H1 (cell line): ENCODE results near the gene SAMD4A. TPM values are rescaled to one million over a fixed set of nuclear protein-coding genes. Genes with fewer than 3 reads are reported as not detected.

Experiments used
- CTCF ChIA-PET: fragments of 300-600 bp; sonication (Branson Sonifier 250); formaldehyde crosslinking; loops from one replicate; lab custom pipeline; 2021; ENCODE audit not compliant: partially characterized antibody; lab: Charles Lee
- POLR2A ChIA-PET: fragments of 300-600 bp; sonication (Branson Sonifier 250); formaldehyde crosslinking; loops from one replicate; lab custom pipeline; 2021; ENCODE audit warnings: inconsistent platforms; ENCODE audit not compliant: partially characterized antibody; lab: Charles Lee
- DNase-seq, 2 experiments: peaks; one replicate each; pipeline versions ENCODE4 v3.0.0 to v3.0.0-alpha.2; 2010 to 2022; ENCODE audit warnings: low spot score in 2 of 2, low read depth in 1 of 2, mixed read lengths in 1 of 2
- FAIRE-seq: peaks from 2 replicates; lab custom pipeline; 2011; peaks lifted over from hg19 to GRCh38; lab: Jason Lieb, UNC
- H2AFZ ChIP-seq: 2 replicates; pipeline ENCODE4 v1.8.1; 2012; ENCODE audit warnings: low read length, inconsistent platforms
- H2AK5ac ChIP-seq: 2 replicates; pipeline ENCODE4 v1.6.1; 2013; ENCODE audit warnings: low read depth, low read length
- H2BK120ac ChIP-seq: replicated peaks from 2 replicates; pipeline ENCODE3; 2013; ENCODE audit warnings: low read depth, low read length, inconsistent platforms
- H2BK12ac ChIP-seq: 2 replicates; pipeline ENCODE4 v1.6.1; 2013; ENCODE audit warnings: low read depth, low read length
- H2BK15ac ChIP-seq: 2 replicates; pipeline ENCODE4 v1.6.1; 2013; ENCODE audit warnings: low read length
- H2BK20ac ChIP-seq: 2 replicates; pipeline ENCODE4 v1.6.1; 2013; ENCODE audit warnings: low read length
- H2BK5ac ChIP-seq: 2 replicates; pipeline ENCODE4 v1.6.1; 2013; ENCODE audit warnings: low read depth, low read length
- H3K14ac ChIP-seq: 2 replicates; pipeline ENCODE4 v1.6.1; 2013; ENCODE audit warnings: inconsistent platforms; ENCODE audit not compliant: insufficient read length
- H3K18ac ChIP-seq: 2 replicates; pipeline ENCODE4 v1.6.1; 2013; ENCODE audit warnings: low read length; ENCODE audit errors: extremely low read depth
- H3K23ac ChIP-seq: 2 replicates; pipeline ENCODE4 v1.6.1; 2013; ENCODE audit warnings: inconsistent platforms; ENCODE audit not compliant: insufficient read length
- H3K23me2 ChIP-seq: 2 replicates; pipeline ENCODE4 v1.6.1; 2013; ENCODE audit warnings: low read depth, low read length
- H3K27ac ChIP-seq: 2 replicates; pipeline ENCODE4 v1.6.1; 2011; ENCODE audit warnings: low read depth, low read length, inconsistent platforms
- H3K27me3 ChIP-seq, 4 experiments: replicated peaks in 1 of 4; 1 replicate in 1 of 4; 2 replicates in 3 of 4; pipeline versions ENCODE4 v1.6.1 to v1.8.1; 2011 to 2013; ENCODE audit warnings: low read length in 3 of 4, mild to moderate bottlenecking in 3 of 4, inconsistent platforms in 2 of 4, mixed read lengths in 2 of 4, moderate library complexity in 1 of 4; ENCODE audit not compliant: control insufficient read depth in 3 of 4, insufficient read depth in 3 of 4; ENCODE audit errors: extremely low read depth in 1 of 4
- H3K36me3 ChIP-seq, 4 experiments: 2 replicates each; pipeline versions ENCODE4 v1.6.1 to v1.8.1; 2011 to 2013; ENCODE audit warnings: mild to moderate bottlenecking in 4 of 4, low read length in 3 of 4, moderate library complexity in 2 of 4, control low read depth in 1 of 4, inconsistent platforms in 1 of 4; ENCODE audit not compliant: insufficient read depth in 4 of 4, control insufficient read depth in 2 of 4
- H3K4ac ChIP-seq: replicated peaks from 2 replicates; pipeline ENCODE3; 2013; ENCODE audit warnings: low read length, low read depth, mixed read lengths, inconsistent platforms; ENCODE audit not compliant: insufficient read length
- H3K4me1 ChIP-seq, 4 experiments: replicated peaks in 1 of 4; 1 replicate in 1 of 4; 2 replicates in 3 of 4; pipeline versions ENCODE4 v1.6.1 to v1.8.1; 2011 to 2013; ENCODE audit warnings: low read length in 3 of 4, inconsistent platforms in 2 of 4, mixed read lengths in 1 of 4; ENCODE audit not compliant: insufficient read depth in 4 of 4, control insufficient read depth in 3 of 4
- H3K4me2 ChIP-seq, 2 experiments: 2 replicates each; pipeline versions ENCODE4 v1.6.1 to v1.8.1; 2011 to 2013; ENCODE audit warnings: low read depth in 2 of 2, low read length in 2 of 2, control low read depth in 1 of 2, inconsistent platforms in 1 of 2, mild to moderate bottlenecking in 1 of 2; ENCODE audit not compliant: insufficient read depth in 1 of 2
- H3K4me3 ChIP-seq, 4 experiments: fragments of 200-600, 300-600 bp in 1 of 4; sonication (generic), shearing (Covaris generic), sonication (Bioruptor Twin) in 1 of 4; 2 replicates each; pipeline versions ENCODE4 v1.5.1 to v1.8.1; 2011 to 2016; ENCODE audit warnings: low read length in 4 of 4, low read depth in 3 of 4, control low read depth in 2 of 4, inconsistent platforms in 2 of 4, mild to moderate bottlenecking in 2 of 4, mixed read lengths in 1 of 4, moderate library complexity in 1 of 4; ENCODE audit not compliant: insufficient read depth in 2 of 4; ENCODE audit errors: extremely low read depth in 1 of 4
- H3K56ac ChIP-seq: replicated peaks from 2 replicates; pipeline ENCODE3; 2013; ENCODE audit warnings: low read depth, mild to moderate bottlenecking, mixed read lengths, low read length, inconsistent platforms; ENCODE audit not compliant: insufficient read length
- H3K79me1 ChIP-seq: 2 replicates; pipeline ENCODE4 v1.6.1; 2013; ENCODE audit warnings: low read depth, low read length, control low read depth
- H3K79me2 ChIP-seq, 2 experiments: 2 replicates each; pipeline versions ENCODE4 v1.6.1 to v1.8.1; 2012 to 2013; ENCODE audit warnings: low read length in 2 of 2, mild to moderate bottlenecking in 2 of 2, inconsistent platforms in 1 of 2; ENCODE audit not compliant: insufficient read depth in 2 of 2, control insufficient read depth in 1 of 2
- H3K9ac ChIP-seq, 4 experiments: replicated peaks in 1 of 4; 1 replicate in 1 of 4; 2 replicates in 3 of 4; pipeline versions ENCODE4 v1.6.1 to v1.8.1; 2011 to 2013; ENCODE audit warnings: low read depth in 3 of 4, low read length in 3 of 4, control low read depth in 2 of 4, mild to moderate bottlenecking in 2 of 4, moderate library complexity in 2 of 4, inconsistent platforms in 1 of 4; ENCODE audit errors: extremely low read depth in 1 of 4
- H3K9me3 ChIP-seq, 2 experiments: 2 replicates each; pipeline versions ENCODE4 v1.6.1 to v1.8.1; 2012 to 2013; ENCODE audit warnings: mild to moderate bottlenecking in 2 of 2, moderate library complexity in 2 of 2, control low read depth in 1 of 2, inconsistent platforms in 1 of 2, low read depth in 1 of 2, low read length in 1 of 2, mixed read lengths in 1 of 2; ENCODE audit not compliant: insufficient read depth in 2 of 2
- H4K20me1 ChIP-seq, 2 experiments: replicated peaks in 1 of 2; 2 replicates each; pipeline versions ENCODE3 to v1.8.1; 2011 to 2013; ENCODE audit warnings: inconsistent platforms in 2 of 2, low read length in 2 of 2, mild to moderate bottlenecking in 1 of 2; ENCODE audit not compliant: insufficient read depth in 2 of 2, control insufficient read depth in 1 of 2
- H4K5ac ChIP-seq: 2 replicates; pipeline ENCODE4 v1.6.1; 2013; ENCODE audit warnings: low read length, low read depth, mixed read lengths, inconsistent platforms; ENCODE audit not compliant: insufficient read length
- H4K8ac ChIP-seq: 2 replicates; pipeline ENCODE4 v1.8.0; 2013; ENCODE audit warnings: mild to moderate bottlenecking, moderate library complexity, low read length, inconsistent platforms; ENCODE audit not compliant: insufficient read depth; ENCODE audit errors: extremely low read depth
- H4K91ac ChIP-seq: replicated peaks from 2 replicates; pipeline ENCODE3; 2013; ENCODE audit warnings: low read length, mixed read lengths, inconsistent platforms; ENCODE audit not compliant: insufficient read length
- JUN ChIP-seq: IDR thresholded peaks from 2 replicates; pipeline ENCODE4 v1.6.1; 2011; ENCODE audit warnings: low read depth, mild to moderate bottlenecking, improper control_type of control experiment, low read length
- JUND ChIP-seq: IDR thresholded peaks from 2 replicates; pipeline ENCODE4 v1.6.1; 2011; ENCODE audit warnings: mild to moderate bottlenecking, improper control_type of control experiment, low read length
- MAFK ChIP-seq: IDR thresholded peaks from 2 replicates; pipeline ENCODE4 v1.6.1; 2012; ENCODE audit warnings: low read depth, mild to moderate bottlenecking, improper control_type of control experiment, low read length
- SAP30 ChIP-seq: fragments of 300-600 bp; sonication (generic); IDR thresholded peaks from 2 replicates; pipeline ENCODE4 v1.7.1; 2012; ENCODE audit warnings: low read length, moderate library complexity, mild to moderate bottlenecking, inconsistent platforms; ENCODE audit not compliant: insufficient read depth, insufficient replicate concordance
- TAF7 ChIP-seq: optimal IDR thresholded peaks from 2 replicates; pipeline ENCODE3; 2011; ENCODE audit warnings: low read depth, mild to moderate bottlenecking, inconsistent platforms, low read length, moderate library complexity, borderline replicate concordance
- WGBS, 2 experiments: shearing (Covaris generic) in 1 of 2; methylation state at CpG; one replicate each; pipeline versions ENCODE4 v1.1.6 to v1.1.7; 2013 to 2015; ENCODE audit warnings: low lambda C conversion rate in 2 of 2, mixed read lengths in 2 of 2, inconsistent platforms in 1 of 2, low coverage in 1 of 2, missing lambda C conversion rate in 1 of 2; ENCODE audit not compliant: insufficient replicate concordance in 2 of 2, insufficient coverage in 1 of 2, insufficient read length in 1 of 2; ENCODE audit errors: extremely low coverage in 1 of 2, missing lambda C conversion rate in 1 of 2; 5-methylcytosine and 5-hydroxymethylcytosine counted together
- polyA plus RNA-seq, 7 experiments: library from polyadenylated mRNA; depleted of rRNA in 3 of 7; stranded (reverse) in 5 of 7; unstranded in 2 of 7; fragments of >200 nt in 5 of 7; fragments of 200-250 nt in 2 of 7; gene quantifications; 1 replicate in 5 of 7; 2 replicates in 1 of 7; 4 replicates in 1 of 7; pipeline versions ENCODE4 v1.2.1 to v1.2.3, GENCODE V29; 2011 to 2013; ENCODE audit warnings: missing spikeins in 2 of 7, mixed read lengths in 2 of 7
- total RNA-seq: library from RNA; stranded (reverse); fragmentation: NEBNext Ultra II Directional; extraction: Animal tissue kit (Norgen Biotek cat#: 25700); gene quantifications from 2 replicates; pipeline ENCODE4 v1.2.1, GENCODE V29; 2021

SAMD4A gene
- total and polyA plus RNA-seq, 2 of the 8 experiments (the other 6 are each of a cell fraction or from before 2014, with no cell fraction given), result 2.4 to 12.3 TPM

- no peak for DNase-seq
- no peak overlapping the region for H2AK5ac ChIP-seq
- H3K27ac ChIP-seq, result no peak overlapping the region
- H3K4me1 ChIP-seq, result peaks cover 0 to 2% (median 0%) of the 10 kb centered on the region in 4 experiments; a peak in 1 of 7 replicates
- H3K4me3 ChIP-seq, result no peak overlapping the region
- H3K36me3 ChIP-seq, result peaks cover 0 to 16% (median 5%) of the 10 kb centered on the region in 4 experiments; a peak in 4 of 8 replicates
- no peak overlapping the region for H2BK15ac ChIP-seq
- no peaks in the 10 kb centered on the region for H3K9me3 ChIP-seq
- FAIRE-seq, result no peak
- ChIA-PET POLR2A (no interaction called here), CTCF (no interaction called here)
- no peak overlapping the region for H3K9ac ChIP-seq
- no peak overlapping the region for H2BK120ac ChIP-seq
- H4K5ac ChIP-seq, result no peak overlapping the region
- H3K18ac ChIP-seq, result no peak overlapping the region
- WGBS, 2 experiments, result 85% methylated on average over 2 of the region's 2 CpGs; no CpG with 5 or more reads in 1 of the 2 experiments
- no peak overlapping the region for H4K91ac ChIP-seq
- no peaks in the 10 kb centered on the region for H3K79me2 ChIP-seq
- no peak overlapping the region for H3K4ac ChIP-seq
- no peak overlapping the region for H2BK20ac ChIP-seq
- H3K56ac ChIP-seq, result no peak overlapping the region
- no peak overlapping the region for H2BK5ac ChIP-seq
- peaks cover 0 to 1% of the 10 kb centered on the region in 2 experiments for H4K20me1 ChIP-seq
- no peaks in the 10 kb centered on the region for H3K79me1 ChIP-seq
- H3K23me2 ChIP-seq, result no peaks in the 10 kb centered on the region
- H2BK12ac ChIP-seq, result no peak overlapping the region
- no peak overlapping the region for H2AFZ ChIP-seq
- no peaks in the 10 kb centered on the region for H3K27me3 ChIP-seq
- no peak overlapping the region for H3K14ac ChIP-seq
- no peak overlapping the region for H4K8ac ChIP-seq
- no peak overlapping the region for H3K23ac ChIP-seq
- H3K4me2 ChIP-seq, result no peak overlapping the region
- TF ChIP-seq SAP30 (no peak), MAFK (no peak), TAF7 (no peak), JUN (no peak), JUND (no peak)
These were observed 29.3 kb upstream of the SAMD4A start for GRCh38 chr14:54537651-54538050.
